Measurements from ENCODE around the gene TRIM60. TPM values are rescaled to one million over a fixed set of nuclear protein-coding genes. Genes with fewer than 3 reads are reported as not detected.
"Not testable (repeated sequence)": the region's sequence is repeated elsewhere in the genome, so short reads cannot be mapped to it uniquely, and the experiment has no call there.

Gene TRIM60
- total RNA-seq, 1 experiment from 2014 or later = not detected

DNA sequence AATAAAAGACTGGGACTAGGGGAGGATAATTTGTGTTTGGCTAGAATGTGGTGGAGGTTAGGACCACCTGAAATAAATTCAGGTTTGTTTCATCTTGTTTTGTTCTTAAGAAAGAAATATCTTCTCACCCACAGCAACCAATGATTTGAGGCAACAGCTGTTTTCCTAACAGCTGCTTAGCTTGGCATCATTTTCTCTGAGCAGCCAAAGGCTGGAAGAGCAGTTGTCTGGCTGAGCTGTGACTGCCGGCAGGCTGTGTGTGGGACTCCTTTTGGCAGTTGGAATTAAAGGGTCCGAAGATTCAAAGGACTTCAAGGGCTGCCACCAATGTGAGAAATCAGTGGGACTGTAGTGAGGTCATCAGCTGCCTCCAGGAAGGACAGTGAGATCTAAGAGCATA lies 26.9 kb downstream of the TRIM60 start:
- H3K4me1 ChIP-seq (ENCODE audit: low read length) = no peaks in the 10 kb centered on the region
- no peaks in the 10 kb centered on the region for H3K79me2 ChIP-seq (ENCODE audit: low read length)
- no peak for DNase-seq
- H3K4me2 ChIP-seq (ENCODE audit: low read depth, low read length, poor library complexity, severe bottlenecking) = no peak overlapping the region
- no peaks in the 10 kb centered on the region for H4K20me1 ChIP-seq (ENCODE audit: insufficient read depth, low read depth, low read length)
- H3K9ac ChIP-seq (ENCODE audit: low read length) = no peak overlapping the region
- H3K27me3 ChIP-seq (ENCODE audit: low read length) = no peaks in the 10 kb centered on the region
- H3K9me2 ChIP-seq (replicated peaks; ENCODE audit: insufficient read depth, low read length) = no peaks in the 10 kb centered on the region
- H2AFZ ChIP-seq (ENCODE audit: low read length) = no peak overlapping the region
- H3K4me3 ChIP-seq (ENCODE audit: low read length) = no peak overlapping the region
- no peak overlapping the region for H3K27ac ChIP-seq (ENCODE audit: low read length)
- H3K9me3 ChIP-seq (ENCODE audit: low read length) = no peaks in the 10 kb centered on the region
- no peaks in the 10 kb centered on the region for H3K36me3 ChIP-seq (ENCODE audit: insufficient read depth, low read length)

DNA sequence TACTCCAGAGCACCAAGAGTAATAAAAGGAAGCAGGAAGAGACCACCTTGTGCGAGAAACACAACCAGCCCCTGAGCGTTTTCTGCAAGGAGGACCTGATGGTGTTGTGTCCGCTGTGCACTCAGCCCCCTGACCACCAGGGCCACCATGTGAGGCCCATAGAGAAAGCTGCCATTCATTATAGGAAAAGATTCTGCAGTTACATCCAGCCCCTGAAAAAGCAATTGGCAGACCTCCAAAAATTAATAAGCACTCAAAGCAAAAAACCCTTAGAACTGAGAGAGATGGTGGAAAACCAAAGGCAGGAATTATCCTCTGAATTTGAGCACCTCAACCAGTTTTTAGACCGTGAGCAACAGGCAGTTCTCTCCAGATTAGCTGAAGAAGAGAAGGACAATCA lies 27.6 kb downstream of the TRIM60 start:
- Histone ChIP-seq H3K4me1 (ENCODE audit: low read length) (no peaks in the 10 kb centered on the region), H3K9me2 (replicated peaks; ENCODE audit: insufficient read depth, low read length) (no peaks in the 10 kb centered on the region), H3K36me3 (ENCODE audit: insufficient read depth, low read length) (no peaks in the 10 kb centered on the region), H3K27me3 (ENCODE audit: low read length) (no peaks in the 10 kb centered on the region), H3K9ac (ENCODE audit: low read length) (no peak overlapping the region), H3K4me2 (ENCODE audit: low read depth, low read length, poor library complexity, severe bottlenecking) (no peak overlapping the region), H3K79me2 (ENCODE audit: low read length) (no peaks in the 10 kb centered on the region), H2AFZ (ENCODE audit: low read length) (no peak overlapping the region), H4K20me1 (ENCODE audit: insufficient read depth, low read depth, low read length) (no peaks in the 10 kb centered on the region), H3K27ac (ENCODE audit: low read length) (no peak overlapping the region), H3K9me3 (ENCODE audit: low read length) (no peaks in the 10 kb centered on the region), H3K4me3 (ENCODE audit: low read length) (no peak overlapping the region)
- no peak for DNase-seq

DNA sequence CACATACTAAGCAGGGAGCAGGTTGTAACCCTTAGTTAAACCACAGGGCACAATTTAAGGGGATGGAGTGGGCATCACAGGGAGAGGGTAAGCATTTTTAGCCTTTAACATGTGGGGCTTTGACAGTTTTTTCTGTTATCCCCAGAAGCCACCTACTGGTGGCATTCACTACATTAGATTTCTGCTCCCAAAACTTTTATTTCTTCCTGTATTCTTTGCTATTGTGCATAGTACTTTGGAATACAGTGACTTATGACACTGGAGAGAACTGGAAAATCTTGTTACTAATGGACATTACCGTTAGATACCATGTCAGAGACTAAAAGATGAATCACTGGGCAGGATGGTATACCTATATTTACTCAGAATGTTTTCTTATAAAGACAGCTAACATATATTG lies 29.1 kb downstream of the TRIM60 start:
- Histone ChIP-seq H3K79me2 (ENCODE audit: low read length) (no peaks in the 10 kb centered on the region), H3K27ac (ENCODE audit: low read length) (no peak overlapping the region), H3K36me3 (ENCODE audit: insufficient read depth, low read length) (no peaks in the 10 kb centered on the region), H3K27me3 (ENCODE audit: low read length) (no peaks in the 10 kb centered on the region), H3K9ac (ENCODE audit: low read length) (no peak overlapping the region), H4K20me1 (ENCODE audit: insufficient read depth, low read depth, low read length) (no peaks in the 10 kb centered on the region), H3K4me3 (ENCODE audit: low read length) (no peak overlapping the region), H3K9me2 (replicated peaks; ENCODE audit: insufficient read depth, low read length) (no peaks in the 10 kb centered on the region), H3K4me1 (ENCODE audit: low read length) (no peaks in the 10 kb centered on the region), H3K9me3 (ENCODE audit: low read length) (no peaks in the 10 kb centered on the region), H3K4me2 (ENCODE audit: low read depth, low read length, poor library complexity, severe bottlenecking) (no peak overlapping the region), H2AFZ (ENCODE audit: low read length) (no peak overlapping the region)
- DNase-seq = no peak

DNA sequence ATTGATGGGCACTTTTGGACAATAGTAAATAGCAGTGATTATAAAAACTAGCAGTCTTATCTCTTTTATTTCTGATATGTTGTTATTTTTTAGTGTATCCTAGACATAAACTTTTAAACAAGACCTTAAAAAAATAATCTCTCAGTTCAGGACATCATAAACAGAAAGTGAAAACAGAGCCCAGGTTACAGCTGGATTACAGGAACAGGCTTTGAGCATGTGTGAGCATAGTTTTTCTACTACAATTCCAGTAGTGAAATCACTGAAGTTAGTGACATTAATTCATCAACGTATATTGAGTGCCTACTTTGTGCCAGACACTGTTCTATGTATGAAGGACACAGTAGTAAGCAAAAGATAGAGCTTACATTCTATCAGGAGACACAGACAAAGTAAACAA lies 38.8 kb downstream of the TRIM60 start:
- H3K4me1 ChIP-seq (ENCODE audit: low read length) = no peaks in the 10 kb centered on the region
- no peaks in the 10 kb centered on the region for H3K79me2 ChIP-seq (ENCODE audit: low read length)
- H3K9me3 ChIP-seq (ENCODE audit: low read length) = no peaks in the 10 kb centered on the region
- H3K27ac ChIP-seq (ENCODE audit: low read length) = no peak overlapping the region
- H3K4me2 ChIP-seq (ENCODE audit: low read depth, low read length, poor library complexity, severe bottlenecking) = no peak overlapping the region
- H3K9me2 ChIP-seq (replicated peaks; ENCODE audit: insufficient read depth, low read length) = no peaks in the 10 kb centered on the region
- H2AFZ ChIP-seq (ENCODE audit: low read length) = no peak overlapping the region
- H3K9ac ChIP-seq (ENCODE audit: low read length) = no peak overlapping the region
- DNase-seq = no peak
- H3K36me3 ChIP-seq (ENCODE audit: insufficient read depth, low read length) = no peaks in the 10 kb centered on the region
- H3K27me3 ChIP-seq (ENCODE audit: low read length) = no peaks in the 10 kb centered on the region
- H3K4me3 ChIP-seq (ENCODE audit: low read length) = no peak overlapping the region
- H4K20me1 ChIP-seq (ENCODE audit: insufficient read depth, low read depth, low read length) = no peaks in the 10 kb centered on the region

DNA sequence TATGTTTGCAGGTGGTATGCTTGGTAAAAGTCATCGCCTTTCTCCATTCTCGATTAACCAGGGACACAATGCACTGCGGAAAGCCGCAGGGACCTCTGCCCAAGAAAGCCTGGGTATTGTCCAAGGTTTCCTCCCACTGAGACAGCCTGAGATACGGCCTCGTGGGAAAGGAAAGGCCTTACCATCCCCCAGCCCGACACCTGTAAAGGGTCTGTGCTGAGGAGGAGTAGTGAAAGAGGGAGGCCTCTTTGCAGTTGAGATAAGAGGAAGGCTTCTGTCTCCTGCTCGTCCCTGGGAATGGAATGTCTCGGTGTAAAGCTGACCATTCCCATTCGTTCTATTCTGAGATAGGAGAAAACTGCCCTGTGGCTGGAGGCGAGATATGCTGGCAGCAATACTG lies 41.5 kb downstream of the TRIM60 start:
- not testable (repeated sequence) for H3K4me2 ChIP-seq (ENCODE audit: low read depth, low read length, poor library complexity, severe bottlenecking); H3K4me1 ChIP-seq (ENCODE audit: low read length)

DNA sequence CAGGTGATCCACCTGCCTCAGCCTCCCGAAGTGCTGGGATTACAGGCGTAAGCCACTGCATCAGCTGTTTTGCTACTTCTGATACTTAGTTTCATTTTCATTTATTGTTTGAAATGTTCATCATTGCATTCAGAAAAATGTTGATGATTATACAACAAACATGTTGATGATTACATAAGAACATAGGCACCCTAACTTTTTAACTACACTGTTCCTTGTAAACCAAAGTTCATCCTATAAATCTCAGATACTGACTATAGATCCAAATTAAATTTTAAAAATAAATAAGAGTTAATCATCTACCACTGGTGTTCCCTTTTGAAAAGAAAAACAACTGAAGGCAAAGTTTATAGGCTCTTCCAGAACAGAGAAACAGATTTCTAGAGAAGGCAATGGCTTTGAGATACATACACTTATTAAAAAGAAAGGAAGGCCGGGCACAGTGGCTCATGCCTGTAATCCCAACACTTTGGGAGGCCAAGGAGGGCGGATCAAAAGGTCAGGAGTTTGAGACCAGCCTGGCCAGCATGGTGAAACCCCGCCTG lies 45.3 kb downstream of the TRIM60 start:
- no peak overlapping the region for H3K4me2 ChIP-seq (ENCODE audit: low read depth, low read length, poor library complexity, severe bottlenecking)
- no peaks in the 10 kb centered on the region for H3K9me2 ChIP-seq (replicated peaks; ENCODE audit: insufficient read depth, low read length)
- no peaks in the 10 kb centered on the region for H3K27me3 ChIP-seq (ENCODE audit: low read length)
- peaks cover 12% of the 10 kb centered on the region; the same call in 1 of the 2 replicates for H3K36me3 ChIP-seq (ENCODE audit: insufficient read depth, low read length)
- no peaks in the 10 kb centered on the region for H4K20me1 ChIP-seq (ENCODE audit: insufficient read depth, low read depth, low read length)
- no peaks in the 10 kb centered on the region for H3K79me2 ChIP-seq (ENCODE audit: low read length)
- H3K9me3 ChIP-seq (ENCODE audit: low read length) = no peaks in the 10 kb centered on the region
- no peak overlapping the region for H3K4me3 ChIP-seq (ENCODE audit: low read length)
- H3K27ac ChIP-seq (ENCODE audit: low read length) = no peak overlapping the region
- DNase-seq = no peak
- H3K4me1 ChIP-seq (ENCODE audit: low read length) = no peaks in the 10 kb centered on the region
- no peak overlapping the region for H2AFZ ChIP-seq (ENCODE audit: low read length)
- no peak overlapping the region for H3K9ac ChIP-seq (ENCODE audit: low read length)

More for the DNA sequence above, 41.5 kb downstream of the TRIM60 start:
- not testable (repeated sequence) for H3K9ac ChIP-seq (ENCODE audit: low read length); H3K27ac ChIP-seq (ENCODE audit: low read length); H3K4me3 ChIP-seq (ENCODE audit: low read length); H2AFZ ChIP-seq (ENCODE audit: low read length); H3K9me3 ChIP-seq (ENCODE audit: low read length); H3K79me2 ChIP-seq (ENCODE audit: low read length); H3K36me3 ChIP-seq (ENCODE audit: insufficient read depth, low read length); H4K20me1 ChIP-seq (ENCODE audit: insufficient read depth, low read depth, low read length); H3K27me3 ChIP-seq (ENCODE audit: low read length); DNase-seq; H3K9me2 ChIP-seq (replicated peaks; ENCODE audit: insufficient read depth, low read length)

DNA sequence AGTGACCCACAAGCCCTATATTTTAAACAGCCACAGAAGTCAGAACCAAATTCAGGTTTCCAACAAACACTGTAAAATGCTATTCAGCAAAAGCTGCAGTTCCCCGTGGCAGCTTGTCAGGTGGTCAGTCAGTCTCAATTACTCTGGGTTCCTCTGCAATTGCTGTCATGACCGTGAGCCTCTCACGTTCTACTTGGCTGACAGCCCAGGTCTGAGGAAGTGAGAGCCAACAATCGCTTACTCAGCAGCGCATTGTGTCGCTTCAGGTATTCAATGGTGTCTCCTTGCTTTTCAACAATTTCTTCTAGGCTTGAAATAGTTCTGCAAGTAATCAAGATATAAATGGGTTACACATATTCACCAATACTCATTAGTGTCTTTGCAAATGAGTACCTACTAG lies 47.7 kb downstream of the TRIM60 start:
- no peak for DNase-seq

DNA sequence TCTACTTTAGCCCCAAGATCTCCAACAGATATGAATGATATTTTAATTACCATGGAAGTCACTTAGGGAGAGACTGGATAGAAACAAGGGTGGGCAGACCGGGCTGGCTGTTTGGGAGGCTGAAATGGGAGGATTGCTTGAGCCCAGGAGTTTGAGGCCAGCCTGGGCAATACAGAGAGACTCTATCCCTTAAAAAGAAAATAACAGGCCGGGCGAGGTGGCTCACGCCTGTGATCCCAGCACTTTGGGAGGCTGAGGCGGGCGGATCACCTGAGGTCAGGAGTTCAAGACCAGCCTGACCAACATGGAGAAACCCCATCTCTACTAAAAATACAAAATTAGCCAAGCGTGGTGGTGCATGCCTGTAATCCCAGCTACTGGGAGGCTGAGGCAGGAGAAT lies 53.0 kb downstream of the TRIM60 start:
- H3K9me2 ChIP-seq (replicated peaks; ENCODE audit: insufficient read depth, low read length); H3K4me2 ChIP-seq (ENCODE audit: low read depth, low read length, poor library complexity, severe bottlenecking); H3K4me3 ChIP-seq (ENCODE audit: low read length); H3K4me1 ChIP-seq (ENCODE audit: low read length); H3K27me3 ChIP-seq (ENCODE audit: low read length); DNase-seq; H3K9me3 ChIP-seq (ENCODE audit: low read length); H3K27ac ChIP-seq (ENCODE audit: low read length); H3K9ac ChIP-seq (ENCODE audit: low read length); H3K79me2 ChIP-seq (ENCODE audit: low read length); H4K20me1 ChIP-seq (ENCODE audit: insufficient read depth, low read depth, low read length); H2AFZ ChIP-seq (ENCODE audit: low read length): not testable (repeated sequence)
- H3K36me3 ChIP-seq (ENCODE audit: insufficient read depth, low read length) = peaks cover 32% of the 10 kb centered on the region; the same call in 1 of the 2 replicates

More for the DNA sequence above, 47.7 kb downstream of the TRIM60 start:
- Histone ChIP-seq H3K27me3 (ENCODE audit: low read length) (no peaks in the 10 kb centered on the region), H3K9me3 (ENCODE audit: low read length) (no peaks in the 10 kb centered on the region), H3K9me2 (replicated peaks; ENCODE audit: insufficient read depth, low read length) (no peaks in the 10 kb centered on the region), H3K4me3 (ENCODE audit: low read length) (no peak overlapping the region), H4K20me1 (ENCODE audit: insufficient read depth, low read depth, low read length) (no peaks in the 10 kb centered on the region), H3K27ac (ENCODE audit: low read length) (no peak overlapping the region), H3K4me2 (ENCODE audit: low read depth, low read length, poor library complexity, severe bottlenecking) (no peak overlapping the region), H3K4me1 (ENCODE audit: low read length) (no peaks in the 10 kb centered on the region), H3K9ac (ENCODE audit: low read length) (no peak overlapping the region), H3K36me3 (ENCODE audit: insufficient read depth, low read length) (peaks cover 19% of the 10 kb centered on the region; the same call in 1 of the 2 replicates), H2AFZ (ENCODE audit: low read length) (no peak overlapping the region), H3K79me2 (ENCODE audit: low read length) (no peaks in the 10 kb centered on the region)

DNA sequence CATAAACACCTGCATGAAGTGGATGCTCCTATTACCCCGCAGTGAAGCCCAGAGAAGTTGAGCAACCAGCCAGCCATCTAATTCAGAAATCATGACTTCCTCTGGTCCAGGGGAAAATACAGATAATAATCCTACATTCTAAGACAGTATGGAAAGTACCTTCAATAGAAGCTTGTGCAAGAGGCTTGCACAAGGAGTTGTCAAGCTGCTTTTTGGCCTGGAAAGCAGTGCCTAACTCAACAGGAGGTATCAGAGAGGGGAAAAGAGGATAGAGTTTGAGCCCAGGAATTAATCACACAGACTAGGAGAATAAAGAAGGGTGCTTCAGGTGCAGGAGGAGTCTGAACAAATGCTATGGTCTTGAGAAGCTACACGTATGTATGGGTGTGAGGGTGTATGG lies 54.1 kb downstream of the TRIM60 start:
- no peak for DNase-seq
- Histone ChIP-seq H3K9me2 (replicated peaks; ENCODE audit: insufficient read depth, low read length) (no peaks in the 10 kb centered on the region), H3K4me1 (ENCODE audit: low read length) (no peaks in the 10 kb centered on the region), H3K27ac (ENCODE audit: low read length) (no peak overlapping the region), H4K20me1 (ENCODE audit: insufficient read depth, low read depth, low read length) (no peaks in the 10 kb centered on the region), H3K79me2 (ENCODE audit: low read length) (no peaks in the 10 kb centered on the region), H3K9me3 (ENCODE audit: low read length) (no peaks in the 10 kb centered on the region), H3K9ac (ENCODE audit: low read length) (no peak overlapping the region), H3K27me3 (ENCODE audit: low read length) (no peaks in the 10 kb centered on the region), H3K4me2 (ENCODE audit: low read depth, low read length, poor library complexity, severe bottlenecking) (no peak overlapping the region), H3K4me3 (ENCODE audit: low read length) (no peak overlapping the region), H2AFZ (ENCODE audit: low read length) (no peak overlapping the region), H3K36me3 (ENCODE audit: insufficient read depth, low read length) (peaks cover 31% of the 10 kb centered on the region; the same call in 1 of the 2 replicates)

Measured in Karpas-422 (cell line).